PC-3 (cell line): ENCODE results near the gene ZNF628. TPM values are rescaled to one million over a fixed set of nuclear protein-coding genes. Genes with fewer than 3 reads are reported as not detected.
A peak's percentile ranks its signal among the peaks of the same experiment; 100 is the strongest.

ENCODE experiments used
- ATAC-seq: fragments of 200-7000 bp; cut with Tn5 transposase; 2 replicates; pipeline ENCODE4 v1.9.1; 2020; ENCODE audit warnings: mild to moderate bottlenecking, moderate library complexity
- BruUV-seq: library from RNA; stranded (reverse); fragments of 400-500 nt; replicated peaks from 2 replicates; lab custom pipeline; 2021; lab: Mats Ljungman, UMichigan
- CTCF ChIA-PET: fragments of 300-600 bp; sonication (Branson Sonifier 250); formaldehyde crosslinking; loops from one replicate; lab custom pipeline; 2022; ENCODE audit warnings: antibody characterized with exemption; lab: Charles Lee
- POLR2A ChIA-PET: fragments of 300-600 bp; sonication (Branson Sonifier 250); formaldehyde crosslinking; loops from one replicate; lab custom pipeline; 2022; ENCODE audit warnings: antibody characterized with exemption; ENCODE audit not compliant: unreplicated experiment; lab: Charles Lee
- DNase-seq: peaks from one replicate; pipeline ENCODE4 v3.0.0-alpha.2; 2015
- H2AFZ ChIP-seq: fragments of 300-600 bp; sonication (generic); 2 replicates; pipeline ENCODE4 v1.6.0; 2016; ENCODE audit warnings: antibody characterized with exemption, low read length
- H3F3A ChIP-seq: fragments of 300-600 bp; sonication (generic); one replicate; pipeline ENCODE4 v1.6.0; 2017; ENCODE audit warnings: antibody characterized with exemption, low read length, control low read depth, mild to moderate bottlenecking; ENCODE audit not compliant: unreplicated experiment
- H3K27ac ChIP-seq: fragments of 300-600 bp; sonication (generic); 2 replicates; pipeline ENCODE4 v1.5.1; 2016; ENCODE audit warnings: mild to moderate bottlenecking, low read length
- H3K27me3 ChIP-seq: fragments of 300-600 bp; sonication (generic); 2 replicates; pipeline ENCODE4 v1.6.1; 2016; ENCODE audit warnings: low read length, mixed read lengths
- H3K36me3 ChIP-seq: fragments of 300-600 bp; sonication (generic); 2 replicates; pipeline ENCODE4 v1.6.1; 2016; ENCODE audit warnings: low read depth, mixed run types, low read length, mixed read lengths
- H3K4me1 ChIP-seq: fragments of 300-600 bp; sonication (generic); 2 replicates; pipeline ENCODE4 v1.5.1; 2016; ENCODE audit warnings: low read length; ENCODE audit not compliant: insufficient read depth
- H3K4me2 ChIP-seq: fragments of 300-600 bp; sonication (generic); 2 replicates; pipeline ENCODE4 v1.6.0; 2016; ENCODE audit warnings: low read length
- H3K4me3 ChIP-seq: fragments of 300-600 bp; sonication (generic); 2 replicates; pipeline ENCODE4 v1.5.1; 2016; ENCODE audit warnings: mild to moderate bottlenecking, low read length, mixed read lengths
- H3K79me2 ChIP-seq: fragments of 300-600 bp; sonication (generic); 2 replicates; pipeline ENCODE4 v1.6.1; 2017; ENCODE audit warnings: low read length, mixed read lengths
- H3K9ac ChIP-seq: fragments of 300-600 bp; sonication (generic); 2 replicates; pipeline ENCODE4 v1.6.0; 2016; ENCODE audit warnings: mild to moderate bottlenecking, low read length
- H3K9me2 ChIP-seq: fragments of 300-600 bp; sonication (generic); replicated peaks from 2 replicates; pipeline ENCODE4 v1.6.1; 2016; ENCODE audit warnings: mixed run types, low read length, mixed read lengths
- H3K9me3 ChIP-seq: fragments of 300-600 bp; sonication (generic); 2 replicates; pipeline ENCODE4 v1.6.1; 2016; ENCODE audit warnings: low read length, mixed read lengths
- H4K20me1 ChIP-seq: fragments of 300-600 bp; sonication (generic); 2 replicates; pipeline ENCODE4 v1.6.1; 2016; ENCODE audit warnings: low read length, mixed read lengths
- EZH2 ChIP-seq: fragments of 300-600 bp; sonication (generic); IDR thresholded peaks from one replicate; pipeline ENCODE4 v1.6.1; 2017; ENCODE audit warnings: antibody characterized with exemption, mild to moderate bottlenecking, low read length; ENCODE audit not compliant: unreplicated experiment
- EZH2phosphoT487 ChIP-seq: fragments of 300-600 bp; sonication (generic); IDR thresholded peaks from 2 replicates; pipeline ENCODE4 v1.6.1; 2018; ENCODE audit warnings: mild to moderate bottlenecking, antibody characterized with exemption, low read length, borderline replicate concordance
- intact Hi-C: fragments of 100-400 bp; cut with micrococcal nuclease; formaldehyde crosslinking; loops from 2 replicates; pipeline ENCODE4 v1.9.0; 2023
- total RNA-seq: library from RNA; depleted of rRNA; stranded (reverse); fragments of >200 nt; gene quantifications from 2 replicates; pipeline ENCODE4 v1.2.3, GENCODE V29; 2014
- TF ChIP-seq, protein P1 (sequence below): fragments of 300-600 bp; sonication (generic); conservative IDR thresholded peaks from 2 replicates; pipeline ENCODE4 v1.5.1; 2017; ENCODE audit warnings: antibody characterized with exemption, low read depth, mild to moderate bottlenecking, low read length

ZNF628 gene
- total RNA-seq, 1 experiment from 2014 or later, result 11.8 TPM

DNA sequence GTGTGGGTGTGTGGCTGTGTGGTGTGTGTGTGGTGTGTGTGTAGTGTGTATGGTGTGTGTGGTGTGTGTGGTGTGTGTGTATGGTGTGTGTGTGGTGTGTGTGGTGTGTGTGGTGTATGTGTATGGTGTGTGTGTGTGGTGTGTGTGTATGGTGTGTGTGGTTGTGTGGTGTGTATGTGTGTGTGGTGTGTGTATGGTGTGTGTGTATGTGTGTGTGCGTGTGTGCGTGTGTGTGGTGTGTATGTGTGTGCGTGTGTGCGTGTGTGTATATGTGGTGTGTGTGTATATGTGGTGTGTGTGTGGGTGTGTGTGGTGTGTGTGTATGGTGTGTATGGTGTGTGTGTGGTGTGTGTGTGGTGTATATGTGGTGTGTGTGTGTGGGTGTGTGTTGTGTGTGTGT is 41.4 kb upstream of the ZNF628 start:
- H3K9ac ChIP-seq, result no peak overlapping the region
- no peak for ATAC-seq
- no peaks in the 10 kb centered on the region for H3K9me2 ChIP-seq
- intact Hi-C loops, result no loop called here
- DNase-seq, result no peak
- ChIA-PET POLR2A (no interaction called here), CTCF (no interaction called here)
- H3K27ac ChIP-seq, result no peak overlapping the region
- no TSS peak for BruUV-seq
- no peaks in the 10 kb centered on the region for H3K9me3 ChIP-seq
- H3K27me3 ChIP-seq, result no peaks in the 10 kb centered on the region
- no peak overlapping the region for H3K4me3 ChIP-seq
- H3K4me1 ChIP-seq, result no peaks in the 10 kb centered on the region
- H2AFZ ChIP-seq, result no peak overlapping the region
- no peaks in the 10 kb centered on the region for H3K36me3 ChIP-seq
- TF ChIP-seq EZH2, result no peak
- TF ChIP-seq, protein P1, sequence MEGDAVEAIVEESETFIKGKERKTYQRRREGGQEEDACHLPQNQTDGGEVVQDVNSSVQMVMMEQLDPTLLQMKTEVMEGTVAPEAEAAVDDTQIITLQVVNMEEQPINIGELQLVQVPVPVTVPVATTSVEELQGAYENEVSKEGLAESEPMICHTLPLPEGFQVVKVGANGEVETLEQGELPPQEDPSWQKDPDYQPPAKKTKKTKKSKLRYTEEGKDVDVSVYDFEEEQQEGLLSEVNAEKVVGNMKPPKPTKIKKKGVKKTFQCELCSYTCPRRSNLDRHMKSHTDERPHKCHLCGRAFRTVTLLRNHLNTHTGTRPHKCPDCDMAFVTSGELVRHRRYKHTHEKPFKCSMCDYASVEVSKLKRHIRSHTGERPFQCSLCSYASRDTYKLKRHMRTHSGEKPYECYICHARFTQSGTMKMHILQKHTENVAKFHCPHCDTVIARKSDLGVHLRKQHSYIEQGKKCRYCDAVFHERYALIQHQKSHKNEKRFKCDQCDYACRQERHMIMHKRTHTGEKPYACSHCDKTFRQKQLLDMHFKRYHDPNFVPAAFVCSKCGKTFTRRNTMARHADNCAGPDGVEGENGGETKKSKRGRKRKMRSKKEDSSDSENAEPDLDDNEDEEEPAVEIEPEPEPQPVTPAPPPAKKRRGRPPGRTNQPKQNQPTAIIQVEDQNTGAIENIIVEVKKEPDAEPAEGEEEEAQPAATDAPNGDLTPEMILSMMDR, result no peak
- no peak for TF ChIP-seq EZH2phosphoT487
- no peaks in the 10 kb centered on the region; the same call in 1 of the 2 replicates for H4K20me1 ChIP-seq
- H3F3A ChIP-seq, result no peaks in the 10 kb centered on the region
- H3K4me2 ChIP-seq, result no peak overlapping the region
- no peaks in the 10 kb centered on the region for H3K79me2 ChIP-seq

DNA sequence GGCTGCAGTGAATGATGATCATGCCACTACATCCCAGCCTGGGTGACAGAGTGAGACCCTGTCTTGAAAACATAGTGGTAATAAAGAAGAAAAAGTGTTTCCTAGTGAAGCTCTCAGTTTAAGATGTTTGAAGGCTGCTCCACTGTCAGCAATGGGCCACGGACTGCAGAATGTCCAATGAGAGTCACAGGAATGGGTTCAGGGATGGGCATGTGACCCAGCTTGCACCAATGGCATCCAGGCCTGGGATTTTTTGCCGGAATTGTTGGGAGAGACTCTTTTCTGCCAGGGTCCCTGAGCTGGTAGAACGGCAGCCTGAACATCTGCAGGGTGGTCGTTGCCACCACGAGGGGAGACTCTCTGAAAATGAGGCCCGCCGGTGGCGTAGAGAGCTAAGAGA is 39.6 kb upstream of the ZNF628 start:
- Histone ChIP-seq H4K20me1 (no peaks in the 10 kb centered on the region; the same call in 1 of the 2 replicates), H3F3A (no peaks in the 10 kb centered on the region), H3K9ac (no peak overlapping the region), H3K79me2 (no peaks in the 10 kb centered on the region), H3K9me3 (no peaks in the 10 kb centered on the region), H3K36me3 (no peaks in the 10 kb centered on the region), H3K27ac (no peak overlapping the region), H3K9me2 (no peaks in the 10 kb centered on the region), H3K27me3 (peaks cover 17% of the 10 kb centered on the region), H2AFZ (no peak overlapping the region), H3K4me1 (no peaks in the 10 kb centered on the region), H3K4me3 (no peak overlapping the region), H3K4me2 (no peak overlapping the region)
- ATAC-seq (no peak), DNase-seq (no peak)
- CTCF ChIA-PET, result interaction anchor here (0.5 kb wide), 2 partner anchors 68 to 109 kb away, joined by 4 to 6 read pairs; no protein-coding TSS in a partner anchor
- intact Hi-C loops, result no loop called here
- POLR2A ChIA-PET, result no interaction called here
- TF ChIP-seq, protein P1, result no peak
- no peak for TF ChIP-seq EZH2
- no peak for TF ChIP-seq EZH2phosphoT487
- no TSS peak for BruUV-seq

GRCh38 chr19:55437410-55437809 is 39.0 kb upstream of the ZNF628 start:
- ChIA-PET POLR2A (no interaction called here), CTCF (interaction anchor here (0.5 to 0.6 kb wide), 2 partner anchors 68 to 278 kb away, joined by 3 to 4 read pairs; no protein-coding TSS in a partner anchor)
- no peak overlapping the region for H3K9ac ChIP-seq
- H3K79me2 ChIP-seq, result no peaks in the 10 kb centered on the region
- no peak overlapping the region for H3K4me3 ChIP-seq
- ATAC-seq (peak; percentile 91), DNase-seq (peak; percentile 83)
- H3K27me3 ChIP-seq, result peaks cover 20% of the 10 kb centered on the region
- intact Hi-C loops, result no loop called here
- H4K20me1 ChIP-seq, result no peaks in the 10 kb centered on the region; the same call in 1 of the 2 replicates
- no peak overlapping the region for H3K4me2 ChIP-seq
- BruUV-seq, result no TSS peak
- H3K36me3 ChIP-seq, result no peaks in the 10 kb centered on the region
- H3K27ac ChIP-seq, result no peak overlapping the region
- no peaks in the 10 kb centered on the region for H3K9me3 ChIP-seq
- no peaks in the 10 kb centered on the region for H3F3A ChIP-seq
- no peaks in the 10 kb centered on the region for H3K9me2 ChIP-seq
- TF ChIP-seq, protein P1, result no peak
- TF ChIP-seq EZH2 (no peak), EZH2phosphoT487 (no peak)
- H3K4me1 ChIP-seq, result no peaks in the 10 kb centered on the region
- no peak overlapping the region for H2AFZ ChIP-seq
